Mucosa of descending colon (tissue), 3 donors: ENCODE data around the gene PARD3B. TPM values are rescaled to one million over a fixed set of nuclear protein-coding genes. Genes with fewer than 3 reads are reported as not detected.

Source experiments
- ATAC-seq: fragments of 200-7000 bp; cut with Tn5 transposase; one replicate; pipeline ENCODE4 v1.9.1; 2020; ENCODE audit warnings: mild to moderate bottlenecking, moderate library complexity
- DNase-seq, 3 donors: peaks; one replicate each; pipeline ENCODE4 v3.0.0-alpha.2; 2020
- H3K36me3 ChIP-seq: fragments of 200-600 bp; one replicate; pipeline ENCODE4 v1.8.0; 2021; ENCODE audit warnings: low read depth, mild to moderate bottlenecking
- H3K4me1 ChIP-seq: fragments of 200-600 bp; one replicate; pipeline ENCODE4 v1.8.0; 2021; ENCODE audit warnings: low read depth, mild to moderate bottlenecking
- H3K4me3 ChIP-seq: fragments of 200-600 bp; one replicate; pipeline ENCODE4 v1.8.0; 2021; ENCODE audit warnings: mild to moderate bottlenecking
- H3K9me3 ChIP-seq: fragments of 200-600 bp; one replicate; pipeline ENCODE4 v1.8.0; 2021; ENCODE audit warnings: mild to moderate bottlenecking
- intact Hi-C, 2 donors: fragments of 100-400 bp; cut with DNase I in 1 of 2; cut with micrococcal nuclease in 1 of 2; formaldehyde crosslinking; loops; one replicate each; pipeline versions ENCODE4 v1.11.0 to v1.11.1; 2022; cut with DNase I, micrococcal nuclease
- total RNA-seq, 3 donors: library from RNA; stranded (reverse); fragmentation: NEBNext Ultra II Directional in 2 of 3; extraction: Animal tissue kit (Norgen Biotek cat#: 25700) in 2 of 3; gene quantifications; one replicate each; pipeline versions ENCODE4 v1.2.1 to v1.2.4, GENCODE V29; 2021 to 2023
- TF ChIP-seq, protein P1 (sequence below): fragments of 200-600 bp; IDR thresholded peaks from one replicate; pipeline ENCODE4 v1.8.0; 2022; ENCODE audit warnings: antibody characterized with exemption, mild to moderate bottlenecking
- donor health status: DM: no; HTN: no; CAD: no; lungs with moderate emphysema.
- donor health status: DM: no; HTN: no; CAD: no.
- donor health status: DM: no; HTN: yes; CAD: no.

Gene PARD3B
- total RNA-seq, 3 donors from 2014 or later = 21.1 to 56.8 (median 44.0) TPM

DNA sequence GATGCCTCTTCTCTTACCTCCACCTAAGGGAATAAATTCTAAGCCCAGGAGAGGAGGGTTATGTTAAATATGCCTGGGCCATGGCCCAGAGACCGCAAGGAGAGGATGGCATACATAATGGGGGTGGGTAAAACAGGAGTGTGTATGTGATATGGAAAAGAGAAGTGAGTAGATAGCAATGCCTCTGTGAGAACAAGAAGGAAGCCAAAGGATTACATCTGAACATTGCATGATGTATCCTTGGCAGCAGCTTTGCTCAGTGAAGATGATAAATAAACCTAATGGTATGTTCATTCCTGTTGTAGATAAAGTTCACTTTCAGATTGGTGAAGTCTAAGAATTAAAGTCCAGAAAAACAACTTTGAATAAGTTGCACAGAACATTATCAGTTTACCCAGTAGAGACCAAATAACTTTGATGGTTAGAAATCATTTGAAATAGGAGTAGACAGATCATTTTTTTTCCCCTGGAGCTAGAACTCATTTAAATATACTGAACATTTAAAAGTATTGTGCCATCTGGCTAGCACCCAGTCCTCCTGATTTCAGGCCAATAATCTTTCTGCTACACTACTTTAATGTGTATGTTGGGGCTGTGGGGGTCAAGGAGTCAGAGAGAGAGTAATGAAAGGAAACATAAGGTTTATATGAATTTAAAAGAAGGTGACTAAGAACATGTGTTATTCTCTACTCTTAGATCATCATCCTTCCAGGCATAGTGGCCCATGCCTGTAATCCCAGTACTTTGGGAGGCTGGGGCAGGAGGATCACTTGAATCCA is 231.7 kb downstream of the PARD3B start:
- no peak for ATAC-seq
- no peak for DNase-seq

DNA sequence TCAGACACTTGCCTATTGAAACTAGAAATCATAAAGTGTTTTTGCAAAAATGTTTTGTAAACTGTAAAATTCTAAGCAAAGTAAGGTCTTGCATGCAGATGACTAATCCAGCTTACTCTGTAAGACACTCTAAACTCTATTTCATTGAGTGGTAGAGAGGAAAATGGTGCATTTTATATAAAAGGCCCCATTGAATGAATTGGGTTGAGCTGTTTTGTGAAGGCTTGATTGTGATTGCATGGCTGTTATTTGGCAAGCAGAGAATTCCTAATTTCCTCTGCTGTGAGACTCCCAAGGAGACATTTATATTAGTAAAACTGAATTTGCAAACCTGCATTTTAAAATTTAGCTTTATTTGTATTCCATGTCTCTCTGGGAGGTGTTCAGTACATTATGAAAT is 234.5 kb downstream of the PARD3B start:
- Histone ChIP-seq H3K9me3 (no peaks in the 10 kb centered on the region), H3K36me3 (no peaks in the 10 kb centered on the region), H3K4me1 (no peaks in the 10 kb centered on the region), H3K4me3 (no peak overlapping the region)
- DNase-seq = no peak
- TF ChIP-seq, protein P1, sequence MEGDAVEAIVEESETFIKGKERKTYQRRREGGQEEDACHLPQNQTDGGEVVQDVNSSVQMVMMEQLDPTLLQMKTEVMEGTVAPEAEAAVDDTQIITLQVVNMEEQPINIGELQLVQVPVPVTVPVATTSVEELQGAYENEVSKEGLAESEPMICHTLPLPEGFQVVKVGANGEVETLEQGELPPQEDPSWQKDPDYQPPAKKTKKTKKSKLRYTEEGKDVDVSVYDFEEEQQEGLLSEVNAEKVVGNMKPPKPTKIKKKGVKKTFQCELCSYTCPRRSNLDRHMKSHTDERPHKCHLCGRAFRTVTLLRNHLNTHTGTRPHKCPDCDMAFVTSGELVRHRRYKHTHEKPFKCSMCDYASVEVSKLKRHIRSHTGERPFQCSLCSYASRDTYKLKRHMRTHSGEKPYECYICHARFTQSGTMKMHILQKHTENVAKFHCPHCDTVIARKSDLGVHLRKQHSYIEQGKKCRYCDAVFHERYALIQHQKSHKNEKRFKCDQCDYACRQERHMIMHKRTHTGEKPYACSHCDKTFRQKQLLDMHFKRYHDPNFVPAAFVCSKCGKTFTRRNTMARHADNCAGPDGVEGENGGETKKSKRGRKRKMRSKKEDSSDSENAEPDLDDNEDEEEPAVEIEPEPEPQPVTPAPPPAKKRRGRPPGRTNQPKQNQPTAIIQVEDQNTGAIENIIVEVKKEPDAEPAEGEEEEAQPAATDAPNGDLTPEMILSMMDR = no peak
- intact Hi-C loops = no loop called here
- ATAC-seq = no peak

More for the DNA sequence above, 231.7 kb downstream of the PARD3B start:
- TF ChIP-seq, protein P1 = no peak
- Histone ChIP-seq H3K9me3 (no peaks in the 10 kb centered on the region), H3K36me3 (no peaks in the 10 kb centered on the region), H3K4me3 (no peak overlapping the region), H3K4me1 (no peaks in the 10 kb centered on the region)
- intact Hi-C loops = no loop called here

DNA sequence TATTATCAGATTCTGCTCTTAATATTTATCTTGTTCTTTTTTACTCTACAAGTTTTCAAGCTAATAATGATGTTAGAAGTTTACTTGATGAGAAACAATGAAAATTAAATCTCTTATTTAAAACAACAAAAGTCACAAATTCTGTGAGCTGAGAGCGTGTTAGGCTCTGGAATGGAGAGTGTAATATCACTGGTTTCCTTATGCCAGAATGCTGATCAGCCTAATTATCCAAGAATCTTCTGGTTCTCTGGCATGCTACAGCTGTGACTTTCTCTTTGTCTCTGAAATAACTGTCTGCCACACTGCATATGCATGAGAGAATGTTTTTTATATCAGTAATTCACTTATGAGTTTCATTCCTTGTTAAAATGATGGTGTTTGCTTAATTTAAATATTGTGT is 236.7 kb downstream of the PARD3B start:
- no peak for DNase-seq
- H3K4me3 ChIP-seq = no peak overlapping the region
- intact Hi-C loops = no loop called here
- TF ChIP-seq, protein P1 = no peak
- H3K36me3 ChIP-seq = no peaks in the 10 kb centered on the region
- H3K9me3 ChIP-seq = no peaks in the 10 kb centered on the region
- no peak for ATAC-seq
- H3K4me1 ChIP-seq = no peaks in the 10 kb centered on the region

DNA sequence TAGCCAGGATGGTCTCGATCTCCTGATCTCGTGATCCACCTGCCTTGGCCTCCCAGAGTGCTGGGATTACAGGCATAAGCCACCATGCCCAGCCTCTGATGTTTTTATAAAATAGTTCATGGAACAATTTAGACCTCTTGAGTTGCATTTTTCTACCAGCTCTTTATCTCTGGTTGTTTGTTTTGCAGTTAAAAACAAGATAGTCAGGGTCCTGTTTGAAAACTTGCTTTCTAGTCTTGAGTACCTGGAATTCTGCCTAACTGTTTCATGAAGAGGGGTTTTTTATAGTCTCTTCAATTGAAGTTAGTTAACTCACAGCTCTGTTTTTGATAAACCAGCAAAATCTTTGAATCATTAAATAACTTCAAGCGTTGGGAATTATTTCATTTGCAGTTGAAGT is 244.8 kb downstream of the PARD3B start:
- intact Hi-C loops = no loop called here
- no peak overlapping the region for H3K4me3 ChIP-seq
- H3K36me3 ChIP-seq = no peaks in the 10 kb centered on the region
- ATAC-seq (no peak), DNase-seq (no peak)
- H3K9me3 ChIP-seq = no peaks in the 10 kb centered on the region
- TF ChIP-seq, protein P1 = no peak
- H3K4me1 ChIP-seq = no peaks in the 10 kb centered on the region

DNA sequence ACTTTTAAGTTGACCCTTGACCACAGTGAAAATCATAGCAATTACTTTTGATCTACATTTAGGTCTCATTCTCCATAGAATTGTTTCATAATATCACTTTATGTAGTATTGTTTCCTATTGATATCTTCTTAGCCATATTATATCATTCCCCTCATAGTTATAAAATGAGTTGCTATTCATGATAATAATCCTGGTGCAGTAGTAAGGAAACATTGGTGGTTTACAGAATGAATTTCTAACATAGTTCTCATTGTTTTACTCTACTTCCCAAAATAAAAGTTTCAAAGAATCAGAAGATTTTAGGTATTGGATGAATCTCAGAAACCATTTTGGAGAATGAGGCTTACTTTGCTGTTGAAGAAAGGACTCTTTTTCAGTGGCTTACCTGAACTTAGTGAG is 246.0 kb downstream of the PARD3B start:
- DNase-seq = no peak
- TF ChIP-seq, protein P1 = no peak
- H3K4me3 ChIP-seq = no peak overlapping the region
- no peaks in the 10 kb centered on the region for H3K36me3 ChIP-seq
- ATAC-seq = no peak
- no peaks in the 10 kb centered on the region for H3K9me3 ChIP-seq
- intact Hi-C loops = no loop called here
- H3K4me1 ChIP-seq = no peaks in the 10 kb centered on the region
